Measurements from ENCODE around the gene TCF7L2. TPM values are rescaled to one million over a fixed set of nuclear protein-coding genes. Genes with fewer than 3 reads are reported as not detected.

Gene TCF7L2
- total RNA-seq, 1 experiment from 2014 or later = 14.8 TPM

DNA sequence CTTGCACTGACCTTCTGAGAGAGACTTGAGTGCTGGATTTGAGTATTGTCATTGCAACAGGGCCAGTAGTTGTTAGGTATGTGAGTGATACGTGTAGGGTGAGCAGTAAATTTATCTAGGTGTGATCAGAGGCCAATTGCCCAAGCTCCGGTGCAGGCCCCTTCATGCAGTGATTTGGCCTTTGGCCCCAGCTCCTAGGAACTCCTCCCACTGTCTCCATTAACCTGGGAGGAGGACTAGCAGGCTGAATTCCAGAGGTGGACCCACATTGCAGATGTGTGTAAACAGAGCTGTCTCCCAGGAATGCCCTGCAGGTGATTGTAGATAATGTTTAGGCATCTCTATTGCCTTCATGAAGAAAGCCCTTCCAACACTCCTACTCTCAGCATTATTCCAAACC, 19.5 kb downstream of the TCF7L2 start:
- Histone ChIP-seq H3K9me2 (ENCODE audit: insufficient read depth) (no peaks in the 10 kb centered on the region), H3K27ac (no peak overlapping the region), H2AFZ (no peak overlapping the region), H3K4me3 (no peak overlapping the region), H3K79me2 (ENCODE audit: low read depth) (peaks cover 17% of the 10 kb centered on the region), H3K9me3 (ENCODE audit: insufficient read depth, low read depth) (no peaks in the 10 kb centered on the region), H3K4me1 (replicated peaks; ENCODE audit: insufficient read depth) (no peaks in the 10 kb centered on the region), H3F3A (ENCODE audit: insufficient read depth, low read depth) (no peaks in the 10 kb centered on the region), H3K27me3 (ENCODE audit: insufficient read depth, low read depth) (no peaks in the 10 kb centered on the region), H3K4me2 (no peak overlapping the region), H3K36me3 (ENCODE audit: low read depth) (peaks cover 5% of the 10 kb centered on the region; the same call in 1 of the 2 replicates), H4K20me1 (ENCODE audit: insufficient read depth) (no peaks in the 10 kb centered on the region)
- no peak for DNase-seq
- intact Hi-C loops (cut with micrococcal nuclease; ENCODE audit: unreplicated experiment) = no loop called here
- TF ChIP-seq EZH2 (IDR thresholded peaks at IDR 0.05; ENCODE audit: low read depth) = no peak
- TF ChIP-seq, protein P1, sequence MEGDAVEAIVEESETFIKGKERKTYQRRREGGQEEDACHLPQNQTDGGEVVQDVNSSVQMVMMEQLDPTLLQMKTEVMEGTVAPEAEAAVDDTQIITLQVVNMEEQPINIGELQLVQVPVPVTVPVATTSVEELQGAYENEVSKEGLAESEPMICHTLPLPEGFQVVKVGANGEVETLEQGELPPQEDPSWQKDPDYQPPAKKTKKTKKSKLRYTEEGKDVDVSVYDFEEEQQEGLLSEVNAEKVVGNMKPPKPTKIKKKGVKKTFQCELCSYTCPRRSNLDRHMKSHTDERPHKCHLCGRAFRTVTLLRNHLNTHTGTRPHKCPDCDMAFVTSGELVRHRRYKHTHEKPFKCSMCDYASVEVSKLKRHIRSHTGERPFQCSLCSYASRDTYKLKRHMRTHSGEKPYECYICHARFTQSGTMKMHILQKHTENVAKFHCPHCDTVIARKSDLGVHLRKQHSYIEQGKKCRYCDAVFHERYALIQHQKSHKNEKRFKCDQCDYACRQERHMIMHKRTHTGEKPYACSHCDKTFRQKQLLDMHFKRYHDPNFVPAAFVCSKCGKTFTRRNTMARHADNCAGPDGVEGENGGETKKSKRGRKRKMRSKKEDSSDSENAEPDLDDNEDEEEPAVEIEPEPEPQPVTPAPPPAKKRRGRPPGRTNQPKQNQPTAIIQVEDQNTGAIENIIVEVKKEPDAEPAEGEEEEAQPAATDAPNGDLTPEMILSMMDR (conservative IDR thresholded peaks at IDR 0.05) = no peak
- no TSS peak for BruUV-seq (replicated peaks)
- ChIA-PET CTCF (no interaction called here), POLR2A (ENCODE audit: unreplicated experiment) (no interaction called here)

DNA sequence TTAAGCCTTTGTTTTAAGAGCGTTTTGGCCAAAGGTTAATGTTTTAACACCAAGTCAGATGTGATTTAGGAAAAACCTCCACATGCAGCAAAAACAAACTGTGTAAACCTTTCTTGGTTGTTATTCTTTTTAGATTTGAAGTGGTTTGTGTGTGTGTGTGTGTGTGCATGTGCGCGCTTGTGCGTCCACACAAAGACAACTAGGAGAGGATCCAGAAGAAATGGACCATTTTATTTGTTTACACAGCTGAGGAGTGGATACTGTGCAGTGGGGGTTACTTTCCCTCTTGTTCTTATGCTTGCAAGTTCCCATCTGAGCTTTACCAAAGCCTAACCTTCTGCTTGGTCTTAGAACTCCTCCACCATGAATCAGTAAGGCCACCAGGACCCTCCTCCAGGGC, 20.0 kb downstream of the TCF7L2 start:
- Histone ChIP-seq H3F3A (ENCODE audit: insufficient read depth, low read depth) (no peaks in the 10 kb centered on the region), H2AFZ (no peak overlapping the region), H3K4me1 (replicated peaks; ENCODE audit: insufficient read depth) (no peaks in the 10 kb centered on the region), H3K27me3 (ENCODE audit: insufficient read depth, low read depth) (no peaks in the 10 kb centered on the region), H3K4me3 (no peak overlapping the region), H4K20me1 (ENCODE audit: insufficient read depth) (no peaks in the 10 kb centered on the region), H3K79me2 (ENCODE audit: low read depth) (peaks cover 14% of the 10 kb centered on the region), H3K4me2 (no peak overlapping the region), H3K27ac (no peak overlapping the region), H3K36me3 (ENCODE audit: low read depth) (peaks cover 5% of the 10 kb centered on the region; the same call in 1 of the 2 replicates), H3K9me3 (ENCODE audit: insufficient read depth, low read depth) (no peaks in the 10 kb centered on the region), H3K9me2 (ENCODE audit: insufficient read depth) (no peaks in the 10 kb centered on the region)
- no TSS peak for BruUV-seq (replicated peaks)
- intact Hi-C loops (cut with micrococcal nuclease; ENCODE audit: unreplicated experiment) = no loop called here
- CTCF ChIA-PET = no interaction called here
- no peak for DNase-seq
- TF ChIP-seq, protein P1 (conservative IDR thresholded peaks at IDR 0.05) = no peak
- no peak for TF ChIP-seq EZH2 (IDR thresholded peaks at IDR 0.05; ENCODE audit: low read depth)
- POLR2A ChIA-PET (ENCODE audit: unreplicated experiment) = no interaction called here

DNA sequence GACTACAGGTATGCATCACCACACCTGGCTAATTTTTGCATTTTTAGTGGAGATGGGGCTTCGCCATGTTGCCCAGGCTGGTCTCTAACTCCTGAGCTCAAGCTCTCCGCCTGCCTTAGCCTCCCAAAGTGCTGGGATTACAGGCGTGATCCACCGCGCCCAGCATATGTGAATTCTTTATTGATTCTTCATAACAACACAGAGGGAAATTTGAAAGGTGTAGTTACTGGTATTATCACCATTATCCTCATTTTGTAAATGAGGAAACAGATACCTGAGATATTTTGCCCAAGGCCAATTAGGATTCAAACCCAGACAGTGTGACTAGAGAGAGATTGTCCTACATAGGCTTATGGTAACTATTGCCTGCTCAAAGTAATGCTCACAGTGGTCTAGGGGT, 22.6 kb downstream of the TCF7L2 start:
- TF ChIP-seq, protein P1 (conservative IDR thresholded peaks at IDR 0.05) = no peak
- no peak for TF ChIP-seq EZH2 (IDR thresholded peaks at IDR 0.05; ENCODE audit: low read depth)
- H4K20me1 ChIP-seq (ENCODE audit: insufficient read depth) = no peaks in the 10 kb centered on the region
- ChIA-PET POLR2A (ENCODE audit: unreplicated experiment) (no interaction called here), CTCF (no interaction called here)
- intact Hi-C loops (cut with micrococcal nuclease; ENCODE audit: unreplicated experiment) = no loop called here
- peaks cover 5% of the 10 kb centered on the region; the same call in 1 of the 2 replicates for H3K36me3 ChIP-seq (ENCODE audit: low read depth)
- H3K4me1 ChIP-seq (replicated peaks; ENCODE audit: insufficient read depth) = no peaks in the 10 kb centered on the region
- H3K27me3 ChIP-seq (ENCODE audit: insufficient read depth, low read depth) = no peaks in the 10 kb centered on the region
- DNase-seq = no peak
- no TSS peak for BruUV-seq (replicated peaks)
- no peaks in the 10 kb centered on the region for H3K9me2 ChIP-seq (ENCODE audit: insufficient read depth)
- no peak overlapping the region for H3K27ac ChIP-seq
- peaks cover 4% of the 10 kb centered on the region; the same call in 1 of the 2 replicates for H3K79me2 ChIP-seq (ENCODE audit: low read depth)
- H3K9me3 ChIP-seq (ENCODE audit: insufficient read depth, low read depth) = no peaks in the 10 kb centered on the region
- H3F3A ChIP-seq (ENCODE audit: insufficient read depth, low read depth) = no peaks in the 10 kb centered on the region
- no peak overlapping the region for H2AFZ ChIP-seq
- H3K4me2 ChIP-seq = no peak overlapping the region
- H3K4me3 ChIP-seq = no peak overlapping the region
